GM23248 (cell line): ENCODE results near the gene NR3C1.

Experiments
- EZH2 ChIP-seq: fragments of 200-600 bp; sonication (generic); IDR thresholded peaks from 2 replicates; pipeline ENCODE4 v1.6.1; 2018; ENCODE audit warnings: antibody characterized with exemption, mild to moderate bottlenecking; ENCODE audit not compliant: insufficient read depth, poor library complexity, severe bottlenecking
- EZH2phosphoT487 ChIP-seq: fragments of 200-600 bp; sonication (generic); IDR thresholded peaks from 2 replicates; pipeline ENCODE4 v1.6.1; 2018; ENCODE audit warnings: antibody characterized with exemption, moderate library complexity, mild to moderate bottlenecking, low read depth; ENCODE audit not compliant: insufficient read depth

GRCh38 chr5:143398053-143398355, 5.5 kb downstream of the NR3C1 start:
- TF ChIP-seq EZH2 (no peak), EZH2phosphoT487 (no peak)
